Measurements from ENCODE around the gene CLPTM1L.
"Not testable (repeated sequence)": the region's sequence is repeated elsewhere in the genome, so short reads cannot be mapped to it uniquely, and the experiment has no call there.

The CLPTM1L gene

DNA sequence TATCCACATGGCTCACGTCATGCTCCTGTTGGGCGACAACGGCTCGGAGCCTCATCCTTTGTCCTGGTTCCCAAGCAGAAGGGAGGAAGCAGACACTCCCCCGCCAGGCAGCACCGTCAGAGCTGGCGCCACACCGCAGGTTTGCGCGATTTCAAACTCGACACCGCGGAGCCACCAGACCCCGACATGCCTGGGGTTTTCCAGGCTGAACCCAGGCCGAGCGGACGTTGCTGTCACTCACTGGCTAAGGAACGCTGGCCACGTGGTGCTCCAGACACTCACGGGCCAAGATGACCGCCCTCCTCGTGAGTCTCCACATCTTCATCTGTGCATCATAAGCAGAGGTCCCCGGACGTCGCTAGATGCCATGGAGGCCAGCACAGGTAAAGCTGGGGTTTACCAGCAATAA lies 59.0 kb downstream of the CLPTM1L start:
- no peak for DNase-seq

- no peak for DNase-seq
Measured at GRCh38 chr5:1285141-1285540, 59.8 kb downstream of the CLPTM1L start.

GRCh38 chr5:1284336-1284970 lies 60.4 kb downstream of the CLPTM1L start:
- DNase-seq, result not testable (repeated sequence)

DNA sequence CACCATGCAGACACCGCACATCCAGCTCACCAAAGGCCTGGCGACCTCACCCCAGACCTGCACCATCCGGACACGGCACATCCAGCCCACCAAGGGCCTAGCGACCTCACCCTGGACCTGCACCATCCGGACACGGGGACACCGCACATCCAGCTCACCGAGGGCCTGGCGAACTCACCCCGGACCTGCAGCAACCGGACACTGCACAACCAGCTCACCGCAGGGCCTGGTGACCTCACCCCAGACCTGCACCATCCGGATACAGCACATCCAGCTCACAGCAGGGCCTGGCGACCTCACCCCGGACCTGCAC lies 61.2 kb downstream of the CLPTM1L start:
- DNase-seq, result not testable (repeated sequence)

GRCh38 chr5:1282993-1283728 lies 61.7 kb downstream of the CLPTM1L start:
- DNase-seq, result peak; percentile 14

GRCh38 chr5:1282131-1282992 lies 62.5 kb downstream of the CLPTM1L start:
- no peak for DNase-seq

DNA sequence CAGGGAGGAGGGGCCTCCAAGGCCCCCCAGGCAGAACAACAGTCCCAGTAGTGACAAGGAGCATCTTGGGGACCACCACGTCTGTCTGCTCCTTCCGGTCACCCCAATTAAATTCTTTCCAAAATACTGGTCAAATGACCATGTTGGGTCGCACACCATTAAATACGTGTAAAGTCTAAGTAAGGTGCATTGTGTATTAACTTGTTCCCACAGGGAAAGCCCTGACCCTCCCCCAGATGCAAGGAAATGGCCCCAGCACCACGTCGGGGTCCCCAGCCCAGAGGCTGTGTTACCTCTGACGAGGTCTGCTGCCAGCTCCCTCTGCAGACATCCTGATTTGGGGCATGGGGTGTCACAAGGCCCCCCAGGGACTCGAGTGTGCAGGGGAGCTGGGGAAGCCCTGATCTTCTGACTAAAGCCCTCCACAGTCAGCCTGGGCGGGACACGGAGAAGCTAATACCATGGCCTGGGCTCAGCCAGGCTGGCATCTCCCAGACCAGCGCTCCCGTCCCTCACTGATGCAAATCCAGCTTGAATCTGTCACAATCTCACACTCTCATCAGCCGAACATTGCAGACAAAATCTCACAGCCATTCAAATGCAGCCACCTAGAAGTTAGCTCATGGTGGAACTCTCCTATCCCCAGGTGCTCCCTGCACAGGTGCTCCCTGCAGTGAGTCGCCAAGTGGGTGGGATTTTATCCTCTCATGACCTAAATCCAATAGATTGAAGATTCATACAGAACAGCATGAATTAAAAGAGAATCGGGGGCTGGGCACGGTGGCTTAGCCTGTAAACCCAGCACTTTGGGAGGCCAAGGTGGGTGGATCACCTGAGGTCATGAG lies 63.6 kb downstream of the CLPTM1L start:
- no peak for DNase-seq

GRCh38 chr5:1280177-1281037 lies 64.5 kb downstream of the CLPTM1L start:
- no peak for DNase-seq

DNA sequence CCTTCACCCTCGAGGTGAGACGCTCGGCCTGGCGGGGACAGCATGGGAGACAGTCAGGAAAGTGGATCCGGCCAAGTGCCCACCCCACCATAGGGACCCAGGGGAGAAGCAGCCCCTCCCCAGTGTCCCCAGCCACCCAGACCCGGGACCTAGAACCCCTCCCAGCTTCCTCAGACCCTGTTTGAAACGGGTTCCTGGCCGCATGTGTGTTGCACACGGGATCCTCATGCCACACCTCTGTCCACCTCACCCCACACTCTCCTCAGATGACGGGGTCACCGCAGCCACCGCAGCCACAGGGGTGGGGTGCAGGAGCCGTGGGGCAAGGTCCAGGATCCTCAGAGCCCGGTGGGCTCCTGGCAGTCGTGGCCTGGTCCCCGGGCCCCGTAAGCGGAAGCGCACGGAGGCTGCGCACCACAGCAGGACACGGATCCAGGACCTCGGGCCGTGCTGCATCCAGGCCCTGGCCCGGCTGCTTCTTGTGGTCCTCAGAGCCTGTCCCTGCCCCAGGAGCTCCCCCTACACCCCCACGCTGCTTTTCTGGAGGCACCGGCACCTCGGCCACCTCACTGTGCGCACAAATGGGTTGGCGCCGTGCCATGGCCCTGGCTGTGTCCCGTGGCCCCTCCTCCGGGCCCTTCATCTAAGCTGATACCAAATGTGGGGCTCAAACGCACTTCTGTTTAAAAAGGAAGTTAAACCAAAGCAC lies 65.3 kb downstream of the CLPTM1L start:
- DNase-seq, result no peak

DNA sequence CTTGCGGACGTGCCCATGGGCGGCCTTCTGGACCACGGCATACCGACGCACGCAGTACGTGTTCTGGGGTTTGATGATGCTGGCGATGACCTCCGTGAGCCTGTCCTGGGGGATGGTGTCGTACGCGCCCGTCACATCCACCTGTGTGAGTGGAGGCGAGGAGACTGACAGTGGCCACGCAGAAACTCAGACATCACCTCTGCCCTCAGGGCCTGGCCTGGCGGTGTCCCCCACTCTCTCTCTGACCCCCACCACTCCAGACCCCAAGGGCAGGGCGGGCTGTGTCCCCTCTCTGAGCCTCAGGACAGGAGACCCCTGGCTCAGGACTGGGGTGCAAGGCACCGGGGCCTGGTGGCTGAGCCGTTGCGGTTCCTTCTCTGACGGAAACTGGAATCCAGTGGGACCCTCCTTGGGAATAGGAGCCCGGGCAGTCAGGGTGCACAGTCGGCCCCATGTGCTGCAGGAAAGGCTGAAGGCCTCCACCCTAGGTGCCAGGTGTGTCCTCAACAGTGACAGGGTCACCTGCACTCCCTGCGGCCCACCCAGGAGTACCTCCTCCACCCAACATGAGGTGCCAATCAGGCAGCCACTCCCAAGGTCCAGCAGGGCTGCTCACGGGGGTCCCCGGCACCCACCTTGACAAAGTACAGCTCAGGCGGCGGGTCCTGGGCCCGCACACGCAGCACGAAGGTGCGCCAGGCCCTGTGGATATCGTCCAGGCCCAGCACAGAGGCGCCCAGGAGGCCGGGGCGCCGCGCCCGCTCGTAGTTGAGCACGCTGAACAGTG lies 66.0 kb downstream of the CLPTM1L start:
- no peak for DNase-seq

DNA sequence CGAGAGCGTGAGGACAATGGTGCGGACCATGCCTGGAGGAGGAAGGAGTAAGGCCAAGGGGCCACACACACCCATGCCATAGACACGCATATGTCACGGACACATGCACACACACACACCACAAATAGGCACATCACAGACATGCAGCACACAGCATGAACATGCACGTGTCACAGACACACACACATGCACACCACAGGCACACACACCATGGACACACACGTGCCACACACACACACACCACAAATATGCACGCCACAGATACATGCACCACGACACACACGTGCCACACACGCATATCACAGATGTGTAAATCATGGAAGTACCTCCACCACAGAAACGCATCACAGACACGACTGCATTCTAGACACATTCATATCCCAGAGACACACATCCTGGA lies 66.7 kb downstream of the CLPTM1L start:
- no peak for DNase-seq

GRCh38 chr5:1277781-1278180 lies 67.1 kb downstream of the CLPTM1L start:
- DNase-seq, result no peak

- no peak for DNase-seq
Measured at GRCh38 chr5:1277331-1277730, 67.6 kb downstream of the CLPTM1L start.

- DNase-seq, result no peak
Measured at GRCh38 chr5:1276930-1277329, 68.0 kb downstream of the CLPTM1L start.

- not testable (repeated sequence) for DNase-seq
Measured at GRCh38 chr5:1275397-1276391, 69.2 kb downstream of the CLPTM1L start.

DNA sequence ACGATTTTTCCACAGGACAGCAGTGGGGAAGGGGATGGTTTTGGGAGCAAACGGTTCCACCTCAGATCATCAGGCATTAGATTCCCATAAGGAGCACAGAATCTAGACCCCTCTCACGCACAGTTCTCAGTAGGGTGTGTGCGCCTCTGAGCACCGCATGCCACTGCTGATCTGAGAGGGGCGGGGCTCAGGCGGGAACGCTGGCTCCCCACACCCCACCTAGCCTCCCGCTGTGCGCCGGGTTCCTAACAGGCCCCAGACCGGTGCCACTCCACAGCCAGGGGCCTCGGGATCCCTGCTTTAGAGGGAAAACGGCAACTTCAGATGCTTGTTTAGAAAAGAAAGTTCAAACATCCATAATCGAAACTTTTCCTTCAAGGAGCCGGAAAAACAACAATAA lies 70.4 kb downstream of the CLPTM1L start:
- no peak for DNase-seq

DNA sequence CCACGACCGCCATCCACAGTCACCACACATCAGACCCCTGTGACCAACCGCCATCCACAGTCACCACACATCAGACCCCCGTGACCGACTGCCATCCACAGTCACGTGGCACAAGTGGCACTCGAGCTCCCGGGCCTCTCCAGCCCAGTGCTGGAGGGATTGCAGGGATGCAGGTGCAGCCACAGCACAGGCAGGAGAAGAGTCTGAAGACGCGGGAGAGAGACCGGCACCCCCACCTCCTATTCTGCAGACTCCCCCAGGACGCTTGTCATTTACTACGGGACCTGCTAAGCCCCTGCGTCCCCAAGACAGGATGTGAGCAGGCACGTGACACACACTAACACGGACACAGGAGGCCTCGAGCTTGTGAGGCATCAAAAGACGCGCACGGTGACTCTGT lies 71.2 kb downstream of the CLPTM1L start:
- no peak for DNase-seq

- no peak for DNase-seq
Measured at GRCh38 chr5:1272201-1272600, 72.7 kb downstream of the CLPTM1L start.
